Testis (tissue), 3 donors: ENCODE results near the gene CEP152. TPM values are rescaled to one million over a fixed set of nuclear protein-coding genes. Genes with fewer than 3 reads are reported as not detected.
A peak's percentile ranks its signal among the peaks of the same experiment; 100 is the strongest.
"Not testable (repeated sequence)": the region's sequence is repeated elsewhere in the genome, so short reads cannot be mapped to it uniquely, and the experiment has no call there.

ENCODE experiments used
- DNase-seq: peaks from one replicate; pipeline ENCODE4 v3.0.0-alpha.2; 2019
- H3K27ac ChIP-seq, 2 donors: fragments of 200-600 bp; sonication (generic); one replicate each; pipeline ENCODE4 v1.5.1; 2019
- H3K27me3 ChIP-seq: fragments of 200-600 bp; sonication (generic); one replicate; pipeline ENCODE4 v1.5.1; 2019
- H3K36me3 ChIP-seq: fragments of 200-600 bp; sonication (generic); one replicate; pipeline ENCODE4 v1.5.1; 2017; ENCODE audit warnings: low read depth; ENCODE audit errors: missing control alignments
- H3K4me1 ChIP-seq: fragments of 200-600 bp; sonication (generic); one replicate; pipeline ENCODE4 v1.5.1; 2019
- H3K4me3 ChIP-seq, 2 donors: fragments of 200-600 bp; sonication (generic); one replicate each; pipeline ENCODE4 v1.5.1; 2017 to 2019
- H3K9me3 ChIP-seq: fragments of 200-600 bp; sonication (generic); one replicate; pipeline ENCODE4 v1.5.1; 2017
- CTCF ChIP-seq, 3 experiments: fragments of 450-650 bp in 2 of 3; fragments of 200-600 bp in 1 of 3; sonication (generic) in 1 of 3; IDR thresholded peaks; one replicate each; pipeline ENCODE4 v1.5.1; 2016 to 2019; ENCODE audit warnings: antibody characterized with exemption in 3 of 3, mild to moderate bottlenecking in 2 of 3, moderate library complexity in 1 of 3
- POLR2A ChIP-seq: fragments of 450-650 bp; IDR thresholded peaks from one replicate; pipeline ENCODE4 v1.6.1; 2017; ENCODE audit warnings: antibody characterized with exemption, mild to moderate bottlenecking, moderate library complexity
- WGBS, 2 donors: methylation state at CpG; one replicate each; pipeline ENCODE4 v1.1.5; 2018; 5-methylcytosine and 5-hydroxymethylcytosine counted together
- intact Hi-C: fragments of 100-400 bp; cut with DNase I; formaldehyde crosslinking; loops from one replicate; pipeline ENCODE4 v1.15.1; 2023; ENCODE audit warnings: low total_unique reads
- polyA plus RNA-seq: library from polyadenylated mRNA; stranded (reverse); fragments of 350-450 nt; fragmentation: Illumina TruSeq; extraction: RNeasy Lipid Tissue Mini Kit (QIAGEN cat#74804); gene quantifications from one replicate; pipeline ENCODE4 v1.2.3, GENCODE V29; 2014; ENCODE audit warnings: low read depth, low replicate concordance; ENCODE audit not compliant: insufficient read depth
- total RNA-seq, 2 donors: library from RNA; depleted of rRNA; stranded (reverse); fragments of >200 nt; gene quantifications; one replicate each; pipeline ENCODE4 v1.2.3, GENCODE V29; 2016

Gene CEP152
- total and polyA plus RNA-seq, 3 donors from 2014 or later, result 11.5 to 66.3 (median 34.7) TPM

- no peak overlapping the region for H3K27ac ChIP-seq
- intact Hi-C loops, result no loop called here
- DNase-seq, result peak; percentile 25
- peaks cover 9% of the 10 kb centered on the region for H3K4me1 ChIP-seq
- no peaks in the 10 kb centered on the region for H3K9me3 ChIP-seq
- 35 to 40% methylated on average over 6 of the region's 6 CpGs for WGBS, 2 donors
- H3K4me3 ChIP-seq, result no peak overlapping the region
- H3K27me3 ChIP-seq, result no peaks in the 10 kb centered on the region
- TF ChIP-seq CTCF (IDR thresholded peaks at IDR 0.05), result peak in 2 of 3 experiments; percentile 37 to 46
- no peak for TF ChIP-seq POLR2A
- no peaks in the 10 kb centered on the region for H3K36me3 ChIP-seq
Observed at GRCh38 chr15:48855501-48856440, 44.9 kb upstream of the CEP152 start.

- DNase-seq, intact Hi-C loops, H3K4me1 ChIP-seq, H3K27me3 ChIP-seq, H3K36me3 ChIP-seq, H3K4me3 ChIP-seq, H3K27ac ChIP-seq, H3K9me3 ChIP-seq: not testable (repeated sequence)
- 95% methylated on average over 3 of the region's 3 CpGs for WGBS, 2 donors
Observed at GRCh38 chr15:48854434-48854833, 43.6 kb upstream of the CEP152 start.

- H3K4me1 ChIP-seq, result peaks cover 9% of the 10 kb centered on the region
- TF ChIP-seq CTCF (IDR thresholded peaks at IDR 0.05) (no peak), POLR2A (no peak)
- H3K4me3 ChIP-seq, result no peak overlapping the region
- no peaks in the 10 kb centered on the region for H3K27me3 ChIP-seq
- no peak overlapping the region for H3K27ac ChIP-seq
- intact Hi-C loops, result no loop called here
- no peaks in the 10 kb centered on the region for H3K9me3 ChIP-seq
- H3K36me3 ChIP-seq, result no peaks in the 10 kb centered on the region
- no peak for DNase-seq
Observed at GRCh38 chr15:48851956-48852355, 41.1 kb upstream of the CEP152 start.

GRCh38 chr15:48850648-48851047 lies 39.8 kb upstream of the CEP152 start:
- Histone ChIP-seq H3K36me3 (no peaks in the 10 kb centered on the region), H3K4me1 (peaks cover 5% of the 10 kb centered on the region), H3K9me3 (no peaks in the 10 kb centered on the region), H3K4me3 (no peak overlapping the region), H3K27ac (no peak overlapping the region), H3K27me3 (no peaks in the 10 kb centered on the region)
- 86 to 90% methylated on average over 2 of the region's 2 CpGs for WGBS, 2 donors
- TF ChIP-seq POLR2A (no peak), CTCF (IDR thresholded peaks at IDR 0.05) (no peak)
- no peak for DNase-seq
- intact Hi-C loops, result no loop called here

- intact Hi-C loops, result no loop called here
- WGBS, 2 donors, result 70 to 85% methylated on average over 1 of the region's 1 CpG
- no peaks in the 10 kb centered on the region for H3K27me3 ChIP-seq
Observed at GRCh38 chr15:48845123-48845522, 34.3 kb upstream of the CEP152 start.

More at GRCh38 chr15:48845123-48845522, 34.3 kb upstream of the CEP152 start:
- DNase-seq, result no peak
- peaks cover 6% of the 10 kb centered on the region for H3K4me1 ChIP-seq
- H3K4me3 ChIP-seq, result no peak overlapping the region
- no peaks in the 10 kb centered on the region for H3K9me3 ChIP-seq
- no peak overlapping the region for H3K27ac ChIP-seq
- TF ChIP-seq POLR2A (no peak), CTCF (IDR thresholded peaks at IDR 0.05) (no peak)
- H3K36me3 ChIP-seq, result no peaks in the 10 kb centered on the region
